Osteoblast (primary cell): ENCODE measurements around the gene ENGASE. TPM values are rescaled to one million over a fixed set of nuclear protein-coding genes. Genes with fewer than 3 reads are reported as not detected.

ENCODE experiments used
- DNase-seq: peaks from one replicate; pipeline ENCODE4 v3.0.0; 2011; ENCODE audit warnings: low spot score, mixed read lengths; ENCODE audit not compliant: insufficient read length; ENCODE audit errors: missing footprints
- H2AFZ ChIP-seq: 2 replicates; pipeline ENCODE4 v1.6.0; 2011; ENCODE audit warnings: mild to moderate bottlenecking, low read length
- H3K27ac ChIP-seq: 2 replicates; pipeline ENCODE4 v1.5.1; 2011; ENCODE audit warnings: mild to moderate bottlenecking, low read depth, low read length, moderate library complexity
- H3K27me3 ChIP-seq: 2 replicates; pipeline ENCODE4 v1.6.0; 2012; ENCODE audit warnings: mild to moderate bottlenecking, control low read depth, inconsistent platforms, low read length, moderate library complexity; ENCODE audit not compliant: insufficient read depth
- H3K36me3 ChIP-seq: 2 replicates; pipeline ENCODE4 v1.5.1; 2011; ENCODE audit warnings: mild to moderate bottlenecking, low read length, control low read depth, moderate library complexity; ENCODE audit not compliant: insufficient read depth
- H3K4me1 ChIP-seq: 2 replicates; pipeline ENCODE4 v1.5.1; 2011; ENCODE audit warnings: mild to moderate bottlenecking, low read length, control low read depth, moderate library complexity; ENCODE audit not compliant: insufficient read depth
- H3K4me2 ChIP-seq: 2 replicates; pipeline ENCODE4 v1.6.0; 2011; ENCODE audit warnings: mild to moderate bottlenecking, low read length; ENCODE audit not compliant: insufficient read depth
- H3K4me3 ChIP-seq: fragments of 200-600 bp; sonication (generic); 3 replicates; pipeline ENCODE4 v1.5.1; 2012; ENCODE audit warnings: mild to moderate bottlenecking, low read length, inconsistent platforms; ENCODE audit not compliant: insufficient read depth
- H3K79me2 ChIP-seq: 2 replicates; pipeline ENCODE4 v1.6.0; 2012; ENCODE audit warnings: mild to moderate bottlenecking, low read length, control low read depth, inconsistent platforms; ENCODE audit not compliant: insufficient read depth
- H3K9me3 ChIP-seq: 2 replicates; pipeline ENCODE4 v1.5.1; 2011; ENCODE audit warnings: low read depth, low read length, control low read depth
- H4K20me1 ChIP-seq: 2 replicates; pipeline ENCODE4 v1.6.0; 2012; ENCODE audit warnings: mild to moderate bottlenecking, low read length, control low read depth; ENCODE audit not compliant: insufficient read depth
- CTCF ChIP-seq: IDR thresholded peaks from 2 replicates; pipeline ENCODE4 v1.5.1; 2011; ENCODE audit warnings: mild to moderate bottlenecking, low read depth, low read length, moderate library complexity; ENCODE audit errors: extremely low read depth
- total RNA-seq: library from RNA; depleted of rRNA; stranded (reverse); fragments of >200 nt; gene quantifications from 2 replicates; pipeline ENCODE4 v1.2.3, GENCODE V29; 2012

ENGASE gene
- total RNA-seq = 11.8 and 14.5 TPM in 2 replicates

GRCh38 chr17:79074649-79075445, at the start of gene ENGASE:
Gene ENGASE, plus strand, starts transcription at chr17:79074824. Its CDS starts 121 bp downstream, at chr17:79074945.
- no peak for TF ChIP-seq CTCF
- Histone ChIP-seq H4K20me1 (no peaks in the 10 kb centered on the region), H3K79me2 (no peaks in the 10 kb centered on the region), H3K4me2 (peak within 1 kb of the TSS; percentile 84), H3K36me3 (no peaks in the 10 kb centered on the region), H3K27ac (peak within 1 kb of the TSS; percentile 39), H3K27me3 (peaks cover 4% of the 10 kb centered on the region), H3K4me3 (peak within 1 kb of the TSS; percentile 86), H2AFZ (peak within 1 kb of the TSS; percentile 82), H3K9me3 (no peaks in the 10 kb centered on the region), H3K4me1 (peaks cover 6% of the 10 kb centered on the region)
- peak; percentile 100 for DNase-seq

- H3K9me3 ChIP-seq = no peaks in the 10 kb centered on the region
- no peak for TF ChIP-seq CTCF
- peak overlapping the region; percentile 74 for H3K4me3 ChIP-seq
- H3K4me1 ChIP-seq = peaks cover 45% of the 10 kb centered on the region
- H3K4me2 ChIP-seq = peak overlapping the region; percentile 86
- H3K79me2 ChIP-seq = no peaks in the 10 kb centered on the region
- H2AFZ ChIP-seq = peak overlapping the region; percentile 26
- peaks cover 32% of the 10 kb centered on the region for H3K27me3 ChIP-seq
- H3K27ac ChIP-seq = no peak overlapping the region
- no peaks in the 10 kb centered on the region for H4K20me1 ChIP-seq
- no peaks in the 10 kb centered on the region for H3K36me3 ChIP-seq
- peak; percentile 39 for DNase-seq
Observed at GRCh38 chr17:79024901-79025737, 49.5 kb upstream of the ENGASE start.

- H3K9me3 ChIP-seq = no peaks in the 10 kb centered on the region
- H2AFZ ChIP-seq = peak overlapping the region; percentile 65
- peak overlapping the region; percentile 80 for H3K4me2 ChIP-seq
- peaks cover 41% of the 10 kb centered on the region for H3K4me1 ChIP-seq
- no peaks in the 10 kb centered on the region for H3K79me2 ChIP-seq
- H3K4me3 ChIP-seq = peak overlapping the region; percentile 53
- peak overlapping the region; percentile 61 for H3K27ac ChIP-seq
- H3K36me3 ChIP-seq = no peaks in the 10 kb centered on the region
- TF ChIP-seq CTCF = no peak
- H3K27me3 ChIP-seq = peaks cover 34% of the 10 kb centered on the region
- peak; percentile 95 for DNase-seq
- no peaks in the 10 kb centered on the region for H4K20me1 ChIP-seq
Observed at GRCh38 chr17:79026376-79027273, 48.0 kb upstream of the ENGASE start.
